GM12875 (cell line): Measurements from ENCODE around the gene DEK.

Source experiments
- H3K4me3 ChIP-seq: one replicate; pipeline ENCODE4 v1.5.1; 2011; ENCODE audit warnings: low read depth, low read length, control low read depth
- TF ChIP-seq, protein P1 (sequence below): IDR thresholded peaks from 2 replicates; pipeline ENCODE4 v1.5.1; 2011; ENCODE audit warnings: low read depth, mild to moderate bottlenecking, control low read depth, inconsistent platforms, low read length, moderate library complexity, borderline replicate concordance; ENCODE audit not compliant: insufficient read depth

DEK gene

DNA sequence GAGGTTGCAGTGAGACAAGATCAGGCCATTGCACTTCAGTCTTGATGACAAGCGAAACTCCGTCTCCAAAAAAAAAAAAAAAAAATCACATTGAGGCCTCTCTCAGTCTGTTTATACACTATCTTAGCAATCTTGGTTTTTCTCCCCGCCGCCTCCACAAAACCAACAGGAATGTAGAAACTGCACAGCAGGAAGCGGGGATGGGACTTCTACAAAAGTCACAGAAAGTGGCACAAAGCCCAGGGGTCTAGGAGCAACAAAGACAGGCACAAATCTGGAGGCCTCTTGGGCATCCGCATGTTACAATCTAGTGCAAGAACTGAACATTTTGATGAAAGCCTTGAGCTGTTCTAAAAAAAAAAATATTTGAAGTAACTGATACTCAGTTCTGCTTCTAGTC, 60.5 kb downstream of the DEK start:
- TF ChIP-seq, protein P1, sequence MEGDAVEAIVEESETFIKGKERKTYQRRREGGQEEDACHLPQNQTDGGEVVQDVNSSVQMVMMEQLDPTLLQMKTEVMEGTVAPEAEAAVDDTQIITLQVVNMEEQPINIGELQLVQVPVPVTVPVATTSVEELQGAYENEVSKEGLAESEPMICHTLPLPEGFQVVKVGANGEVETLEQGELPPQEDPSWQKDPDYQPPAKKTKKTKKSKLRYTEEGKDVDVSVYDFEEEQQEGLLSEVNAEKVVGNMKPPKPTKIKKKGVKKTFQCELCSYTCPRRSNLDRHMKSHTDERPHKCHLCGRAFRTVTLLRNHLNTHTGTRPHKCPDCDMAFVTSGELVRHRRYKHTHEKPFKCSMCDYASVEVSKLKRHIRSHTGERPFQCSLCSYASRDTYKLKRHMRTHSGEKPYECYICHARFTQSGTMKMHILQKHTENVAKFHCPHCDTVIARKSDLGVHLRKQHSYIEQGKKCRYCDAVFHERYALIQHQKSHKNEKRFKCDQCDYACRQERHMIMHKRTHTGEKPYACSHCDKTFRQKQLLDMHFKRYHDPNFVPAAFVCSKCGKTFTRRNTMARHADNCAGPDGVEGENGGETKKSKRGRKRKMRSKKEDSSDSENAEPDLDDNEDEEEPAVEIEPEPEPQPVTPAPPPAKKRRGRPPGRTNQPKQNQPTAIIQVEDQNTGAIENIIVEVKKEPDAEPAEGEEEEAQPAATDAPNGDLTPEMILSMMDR = no peak
- H3K4me3 ChIP-seq = no peak overlapping the region

DNA sequence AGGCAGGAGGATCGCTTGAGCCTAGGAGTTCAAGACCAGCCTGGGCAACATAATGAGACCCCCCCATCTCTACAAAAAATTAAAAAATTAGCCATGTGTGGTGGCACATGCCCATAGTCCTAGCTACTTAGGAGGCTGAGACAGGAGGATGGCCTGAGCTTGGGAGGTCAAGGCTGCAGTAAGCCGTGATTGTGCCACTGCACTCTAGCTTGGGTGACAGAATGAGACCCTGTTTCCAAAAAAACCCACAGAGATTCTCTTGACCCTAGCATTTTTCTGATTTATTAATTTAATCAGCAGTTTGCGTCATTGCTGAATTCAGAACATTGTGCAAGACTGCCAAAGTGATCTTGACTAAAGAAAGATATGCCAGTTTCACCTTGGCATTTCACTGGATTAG, 72.3 kb downstream of the DEK start:
- TF ChIP-seq, protein P1 = no peak
- no peak overlapping the region for H3K4me3 ChIP-seq

DNA sequence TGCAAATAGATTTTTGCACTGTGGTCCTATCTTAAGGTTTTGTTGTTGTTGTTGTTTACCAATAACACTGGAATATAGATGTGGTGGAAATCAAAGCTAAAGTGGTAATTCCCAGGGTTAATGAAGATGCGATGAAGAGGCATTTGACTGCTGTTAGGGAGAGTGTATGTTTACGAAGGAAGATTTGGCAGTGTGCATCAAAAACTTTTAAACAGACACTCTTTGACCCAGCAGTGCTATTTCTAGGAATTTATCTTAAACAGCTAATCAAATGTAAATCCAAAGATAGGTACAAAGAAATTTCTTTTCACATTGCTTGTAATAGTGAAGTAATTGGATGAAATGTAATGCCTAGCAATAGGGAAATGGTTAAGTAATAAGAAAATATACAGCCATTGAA, 75.1 kb downstream of the DEK start:
- TF ChIP-seq, protein P1 = no peak
- no peak overlapping the region for H3K4me3 ChIP-seq

DNA sequence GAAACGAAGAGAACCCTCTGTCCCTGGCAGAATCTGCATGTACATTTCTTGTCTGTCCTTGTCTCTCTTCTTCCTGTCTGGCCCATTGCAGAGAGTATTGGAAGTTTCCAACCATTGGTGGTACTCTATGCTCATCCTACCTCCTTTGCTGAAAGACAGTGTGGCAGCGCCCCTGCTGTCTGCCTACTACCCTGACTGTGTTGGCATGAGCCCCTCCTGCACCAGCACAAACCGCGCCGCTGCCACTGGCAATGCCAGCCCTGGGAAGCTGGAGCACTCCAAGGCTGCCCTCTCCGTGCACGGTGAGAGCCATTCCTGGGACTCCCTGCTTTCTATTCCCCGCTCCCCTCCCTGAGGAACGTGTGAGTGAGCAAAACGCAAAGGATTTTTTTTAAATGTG, 76.6 kb downstream of the DEK start:
- TF ChIP-seq, protein P1 = no peak

DNA sequence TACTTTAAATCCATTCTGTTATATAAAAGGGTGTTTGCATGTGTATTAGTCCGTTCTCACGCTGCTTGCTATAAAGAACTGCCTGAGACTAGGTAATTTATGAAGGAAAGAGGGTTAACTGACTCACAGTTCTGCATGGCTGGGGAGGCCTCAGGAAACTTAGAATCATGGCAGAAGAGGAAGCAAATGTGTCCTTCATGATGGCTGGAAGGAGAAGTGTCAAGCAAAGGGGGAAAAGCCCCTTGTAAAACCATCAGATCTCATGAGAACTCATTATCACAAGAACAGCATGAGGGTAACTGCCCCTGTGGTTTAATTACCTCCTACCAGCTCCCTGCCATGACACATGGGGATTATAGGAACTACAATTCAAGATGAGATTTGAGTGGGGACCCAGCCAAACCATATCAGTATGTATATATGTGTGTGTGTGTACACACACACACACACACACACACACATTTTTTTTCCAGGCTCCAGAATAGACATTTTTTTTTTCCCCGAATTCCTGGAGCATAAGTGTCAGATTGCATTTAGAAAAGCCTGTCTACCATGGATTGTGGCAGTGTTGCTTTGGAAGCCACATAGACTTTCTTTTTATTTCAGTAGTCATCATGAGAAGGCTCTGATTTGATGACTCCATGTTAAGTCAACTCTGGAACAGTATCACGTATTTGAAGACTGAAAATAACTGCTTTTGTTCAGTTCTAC, 77.6 kb downstream of the DEK start:
- TF ChIP-seq, protein P1 = no peak
- H3K4me3 ChIP-seq = no peak overlapping the region

More for the DNA sequence above, 76.6 kb downstream of the DEK start:
- H3K4me3 ChIP-seq = no peak overlapping the region

DNA sequence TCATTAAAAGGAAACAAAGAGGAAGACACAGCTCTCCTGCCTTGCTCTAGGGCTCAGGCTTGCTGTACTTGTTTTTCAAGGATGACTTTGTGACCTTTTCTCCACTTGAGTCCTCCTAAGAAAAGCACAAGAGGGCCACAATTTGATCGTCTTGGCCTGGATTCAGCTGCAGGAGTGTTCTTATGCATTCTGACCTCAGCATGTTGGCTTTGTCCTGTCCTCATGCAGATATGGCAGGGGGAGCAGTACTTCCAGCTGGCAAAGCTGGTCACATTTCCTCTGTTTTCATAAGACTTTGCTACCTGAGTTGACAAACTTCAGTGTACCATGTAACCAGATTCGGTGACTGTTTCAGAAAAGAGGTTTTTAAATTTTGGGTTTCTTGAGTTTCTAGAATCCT, 78.3 kb downstream of the DEK start:
- TF ChIP-seq, protein P1 = no peak
- H3K4me3 ChIP-seq = no peak overlapping the region

DNA sequence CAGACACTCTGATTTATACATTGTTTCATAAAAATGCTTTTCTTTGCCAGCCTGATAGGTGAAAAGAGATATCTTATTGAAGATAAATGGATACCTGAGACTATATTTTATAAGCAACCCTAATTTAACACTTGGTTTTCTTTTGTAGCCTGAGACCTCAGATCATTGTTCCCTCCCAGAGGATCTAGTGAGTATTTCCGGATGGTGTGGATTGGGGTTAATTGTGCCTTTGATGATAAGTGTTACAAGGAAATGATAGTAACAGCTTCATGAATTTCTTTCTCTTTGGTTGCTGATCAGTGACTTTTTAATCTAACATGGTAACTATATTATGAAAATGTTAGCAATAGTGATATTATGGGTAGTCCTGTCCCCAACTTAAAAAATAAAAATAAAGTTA, 78.7 kb downstream of the DEK start:
- no peak overlapping the region for H3K4me3 ChIP-seq
- TF ChIP-seq, protein P1 = no peak
